Effector memory CD4-positive, alpha-beta T cell (primary cell): ENCODE measurements around the gene CGB7.

Experiments used
- DNase-seq, 3 donors: peaks; one replicate each; pipeline ENCODE4 v3.0.0-alpha.2; 2020
- H3K27ac ChIP-seq: 2 replicates; pipeline ENCODE4 v1.7.0; 2013; ENCODE audit warnings: mild to moderate bottlenecking, low read length, moderate library complexity; ENCODE audit not compliant: insufficient read depth, poor library complexity, severe bottlenecking
- H3K27me3 ChIP-seq: replicated peaks from 2 replicates; pipeline ENCODE4 v1.7.0; 2013; ENCODE audit warnings: mild to moderate bottlenecking, low read length; ENCODE audit not compliant: insufficient read depth, control insufficient read depth, poor library complexity, severe bottlenecking
- H3K36me3 ChIP-seq: 2 replicates; pipeline ENCODE4 v1.7.0; 2013; ENCODE audit warnings: mild to moderate bottlenecking, low read length, moderate library complexity; ENCODE audit not compliant: control insufficient read depth, insufficient read depth
- H3K4me1 ChIP-seq: 2 replicates; pipeline ENCODE4 v1.7.0; 2013; ENCODE audit warnings: low read length, mild to moderate bottlenecking; ENCODE audit not compliant: control insufficient read depth, insufficient read depth, poor library complexity, severe bottlenecking
- H3K4me3 ChIP-seq: 2 replicates; pipeline ENCODE4 v1.7.0; 2013; ENCODE audit warnings: low read length, low read depth, mild to moderate bottlenecking; ENCODE audit not compliant: insufficient read depth, poor library complexity, severe bottlenecking
- H3K9me3 ChIP-seq: 2 replicates; pipeline ENCODE4 v1.7.0; 2013; ENCODE audit warnings: mild to moderate bottlenecking, low read length, moderate library complexity; ENCODE audit not compliant: control insufficient read depth

The CGB7 gene

DNA sequence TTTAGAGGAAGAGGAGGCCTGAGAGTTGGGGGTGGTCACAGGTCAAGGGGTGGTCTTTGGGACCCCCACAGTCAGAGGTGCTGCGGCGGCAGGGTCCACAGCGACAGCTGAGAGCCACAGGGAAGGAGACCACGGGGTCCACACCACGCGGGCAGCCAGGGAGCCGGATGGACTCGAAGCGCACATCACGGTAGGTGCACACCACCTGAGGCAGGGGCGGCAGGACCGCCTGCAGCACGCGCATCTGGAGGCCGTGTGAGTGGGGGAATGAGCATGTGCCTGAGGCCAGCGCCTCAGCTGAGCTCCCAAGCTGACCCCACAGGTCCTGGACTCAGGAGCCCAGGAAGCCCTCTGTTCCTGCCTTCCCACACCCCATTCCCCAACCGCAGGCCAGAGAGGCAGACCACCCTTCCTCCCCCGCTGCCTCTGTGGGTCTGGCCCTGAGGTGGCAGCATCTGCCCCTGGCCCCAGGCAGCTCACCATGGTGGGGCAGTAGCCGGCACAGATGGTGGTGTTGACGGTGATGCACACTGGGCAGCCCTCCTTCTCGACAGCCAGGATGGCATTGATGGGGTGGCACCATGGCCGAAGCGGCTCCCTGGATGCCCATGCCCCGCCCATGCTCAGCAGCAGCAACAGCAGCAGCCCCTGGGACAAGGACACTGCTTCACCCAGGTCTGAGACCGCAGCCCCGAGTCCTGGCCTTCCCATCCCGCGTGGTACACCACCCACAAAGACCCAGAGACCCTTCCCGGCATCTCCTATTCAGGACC lies 41.3 kb downstream of the CGB7 start:
- no peaks in the 10 kb centered on the region for H3K9me3 ChIP-seq
- peaks cover 5% of the 10 kb centered on the region for H3K36me3 ChIP-seq
- H3K4me1 ChIP-seq, result peaks cover 13% of the 10 kb centered on the region
- H3K27ac ChIP-seq, result no peak overlapping the region
- H3K27me3 ChIP-seq, result no peaks in the 10 kb centered on the region
- DNase-seq, result no peak
- H3K4me3 ChIP-seq, result no peak overlapping the region

DNA sequence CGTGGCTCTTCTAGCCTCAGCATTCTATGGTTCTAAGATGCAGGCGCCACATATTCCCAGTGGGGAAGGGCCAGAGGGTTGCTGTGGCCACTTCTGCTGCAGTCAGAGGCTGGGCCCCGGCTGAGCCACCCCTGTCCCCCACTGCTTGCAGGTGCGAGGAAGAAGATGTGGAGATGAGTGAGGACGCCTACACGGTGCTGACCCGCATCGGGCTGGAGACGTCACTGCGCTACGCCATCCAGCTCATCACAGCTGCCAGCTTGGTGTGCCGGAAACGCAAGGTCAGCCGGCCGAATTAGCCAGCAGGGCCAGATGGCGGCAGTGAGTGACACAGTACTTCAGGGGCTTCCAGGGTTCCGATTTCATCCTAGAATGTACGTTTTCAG lies 42.7 kb downstream of the CGB7 start:
- Histone ChIP-seq H3K4me1 (peaks cover 13% of the 10 kb centered on the region), H3K27me3 (no peaks in the 10 kb centered on the region), H3K27ac (no peak overlapping the region), H3K9me3 (no peaks in the 10 kb centered on the region), H3K36me3 (peaks cover 16% of the 10 kb centered on the region), H3K4me3 (no peak overlapping the region)
- DNase-seq, result no peak

DNA sequence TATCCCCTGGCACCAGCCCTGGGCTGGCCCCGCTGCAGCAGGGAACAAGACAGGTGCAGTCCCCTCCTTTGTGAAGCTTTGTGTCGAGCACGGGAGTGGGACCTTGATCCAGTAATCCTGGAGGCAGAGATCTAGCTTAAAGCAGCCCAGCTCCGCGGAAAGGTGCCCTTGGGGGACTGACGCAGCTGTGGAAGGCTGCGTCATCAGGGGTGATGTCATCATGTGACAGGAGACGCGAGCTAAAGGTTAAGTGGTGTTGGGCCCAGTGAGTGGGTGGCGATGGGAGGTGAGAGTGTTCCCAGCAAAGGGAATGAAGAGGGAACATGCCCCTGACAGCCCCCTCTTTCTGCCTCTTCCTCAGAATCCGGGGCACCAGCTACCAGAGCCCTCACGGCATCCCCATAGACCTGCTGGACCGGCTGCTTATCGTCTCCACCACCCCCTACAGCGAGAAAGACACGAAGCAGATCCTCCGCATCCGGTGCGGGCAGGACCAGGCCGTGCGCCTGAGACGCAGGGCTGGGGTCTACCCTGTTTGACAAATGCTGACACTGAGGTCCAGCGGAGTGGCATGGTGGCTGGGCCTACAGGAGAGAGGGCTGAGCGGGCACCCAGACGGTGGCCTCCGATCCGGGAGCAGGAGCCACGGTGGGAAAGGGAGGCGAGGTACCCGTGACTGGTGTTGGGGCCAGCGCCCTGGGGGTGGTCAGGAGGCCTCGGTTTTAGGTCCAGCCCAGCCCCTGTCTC lies 43.3 kb downstream of the CGB7 start:
- Histone ChIP-seq H3K27me3 (no peaks in the 10 kb centered on the region), H3K4me1 (peaks cover 8% of the 10 kb centered on the region), H3K9me3 (no peaks in the 10 kb centered on the region), H3K4me3 (no peak overlapping the region), H3K27ac (no peak overlapping the region), H3K36me3 (peaks cover 21% of the 10 kb centered on the region)
- DNase-seq, result no peak

DNA sequence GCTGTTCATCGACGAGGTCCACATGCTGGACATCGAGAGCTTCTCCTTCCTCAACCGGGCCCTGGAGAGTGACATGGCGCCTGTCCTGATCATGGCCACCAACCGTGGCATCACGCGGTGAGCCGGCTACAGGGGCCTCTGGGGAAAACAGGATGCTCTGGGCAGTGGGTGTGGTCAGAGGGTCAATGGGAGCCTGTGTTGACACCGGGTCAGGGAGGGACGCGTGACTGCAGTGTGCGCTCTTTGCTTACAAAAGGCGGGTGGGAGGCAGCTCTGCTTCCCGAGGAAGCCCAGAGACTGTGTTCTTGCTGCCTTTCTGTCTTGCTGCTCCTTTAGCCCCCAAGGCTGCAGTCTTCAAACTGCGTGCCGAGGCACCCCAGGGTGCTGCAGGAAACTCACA lies 46.4 kb downstream of the CGB7 start:
- no peak overlapping the region for H3K27ac ChIP-seq
- no peaks in the 10 kb centered on the region for H3K27me3 ChIP-seq
- no peak for DNase-seq
- no peak overlapping the region for H3K4me3 ChIP-seq
- H3K9me3 ChIP-seq, result no peaks in the 10 kb centered on the region
- H3K4me1 ChIP-seq, result no peaks in the 10 kb centered on the region
- H3K36me3 ChIP-seq, result peaks cover 35% of the 10 kb centered on the region

DNA sequence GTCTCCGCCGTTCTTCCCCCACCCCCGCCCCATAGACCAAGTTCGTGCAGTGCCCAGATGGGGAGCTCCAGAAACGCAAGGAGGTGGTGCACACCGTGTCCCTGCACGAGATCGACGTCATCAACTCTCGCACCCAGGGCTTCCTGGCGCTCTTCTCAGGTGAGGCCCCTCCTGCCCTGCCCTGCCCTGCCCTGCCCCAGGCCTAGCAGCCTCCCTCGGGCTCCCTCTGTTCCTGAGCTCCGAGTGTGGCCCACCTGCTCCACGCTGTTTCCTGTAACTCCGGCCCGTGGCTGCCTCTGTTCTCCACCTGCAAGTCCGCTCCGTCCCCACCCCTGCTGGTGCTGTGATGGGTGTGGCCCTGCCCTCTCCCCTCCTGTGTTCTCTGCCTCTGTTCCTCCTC lies 47.1 kb downstream of the CGB7 start:
- Histone ChIP-seq H3K9me3 (no peaks in the 10 kb centered on the region), H3K36me3 (peaks cover 37% of the 10 kb centered on the region), H3K27me3 (no peaks in the 10 kb centered on the region), H3K4me3 (no peak overlapping the region), H3K4me1 (no peaks in the 10 kb centered on the region), H3K27ac (no peak overlapping the region)
- no peak for DNase-seq

DNA sequence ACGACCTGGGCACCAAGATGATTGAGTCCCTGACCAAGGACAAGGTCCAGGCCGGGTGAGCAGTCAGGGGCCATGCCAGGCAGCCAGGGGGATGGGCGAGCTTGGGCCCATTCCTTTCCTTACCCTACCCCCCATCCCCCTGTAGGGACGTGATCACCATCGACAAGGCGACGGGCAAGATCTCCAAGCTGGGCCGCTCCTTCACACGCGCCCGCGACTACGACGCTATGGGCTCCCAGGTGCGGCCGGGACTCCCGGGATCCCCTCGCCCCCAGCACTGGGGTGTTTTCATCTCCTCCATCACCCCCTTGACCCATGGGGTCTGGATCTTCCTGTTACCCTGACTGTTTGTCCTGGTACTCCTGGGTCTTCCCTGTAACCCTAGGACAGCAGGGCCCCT lies 47.7 kb downstream of the CGB7 start:
- Histone ChIP-seq H3K36me3 (peaks cover 43% of the 10 kb centered on the region), H3K4me3 (no peak overlapping the region), H3K27me3 (no peaks in the 10 kb centered on the region), H3K4me1 (no peaks in the 10 kb centered on the region), H3K27ac (no peak overlapping the region), H3K9me3 (no peaks in the 10 kb centered on the region)
- no peak for DNase-seq

DNA sequence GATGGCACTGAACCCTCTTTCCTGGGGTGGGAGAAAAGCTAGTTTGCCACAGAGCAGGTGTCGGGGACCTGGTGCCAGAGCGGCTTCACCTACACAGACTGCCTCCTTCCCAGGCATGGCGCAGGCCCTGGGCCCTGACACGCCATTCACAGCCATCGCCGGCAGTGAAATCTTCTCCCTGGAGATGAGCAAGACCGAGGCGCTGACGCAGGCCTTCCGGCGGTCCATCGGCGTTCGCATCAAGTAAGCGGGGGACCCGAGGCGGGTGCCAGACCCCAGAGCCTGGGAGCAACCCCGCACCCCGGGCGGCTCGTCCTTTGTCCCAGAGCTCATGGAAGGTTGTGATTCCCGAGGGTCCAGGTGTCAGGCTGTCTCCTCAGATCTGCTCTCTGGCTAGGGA lies 50.6 kb downstream of the CGB7 start:
- Histone ChIP-seq H3K9me3 (no peaks in the 10 kb centered on the region), H3K36me3 (peaks cover 58% of the 10 kb centered on the region), H3K27me3 (no peaks in the 10 kb centered on the region), H3K27ac (no peak overlapping the region), H3K4me3 (no peak overlapping the region), H3K4me1 (no peaks in the 10 kb centered on the region)
- no peak for DNase-seq

DNA sequence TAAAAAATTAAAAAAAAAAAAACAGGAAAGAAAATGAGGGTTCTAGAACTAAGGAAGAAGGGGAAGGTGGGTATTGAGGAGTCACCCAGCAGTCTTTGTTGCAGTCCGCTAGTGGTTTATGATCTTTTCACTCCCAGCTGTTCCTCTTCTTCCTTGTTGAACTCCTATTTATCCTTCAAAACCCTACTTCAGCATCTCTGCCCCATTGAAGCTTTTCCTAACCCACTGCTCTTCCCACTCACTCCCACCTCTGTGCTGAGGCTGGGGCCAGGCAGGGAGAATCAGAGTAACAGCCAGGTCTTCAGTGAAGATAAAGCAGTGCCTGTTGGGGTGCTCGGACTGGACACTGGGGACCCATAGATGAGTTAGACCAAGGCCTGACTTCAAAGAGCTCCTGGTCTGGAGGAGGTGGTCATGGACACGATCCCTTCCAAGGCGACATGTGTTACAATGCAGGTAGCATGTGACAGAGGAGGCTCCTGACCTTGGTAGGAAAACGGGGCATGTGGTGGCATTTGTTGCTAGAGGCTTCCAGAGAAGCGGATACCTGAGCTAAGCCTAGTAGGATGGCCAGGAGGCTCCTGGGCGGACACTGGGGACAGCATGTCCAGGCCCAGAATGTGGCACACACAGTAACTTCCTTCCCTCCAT lies 52.5 kb downstream of the CGB7 start:
- no peak for DNase-seq
- Histone ChIP-seq H3K9me3 (no peaks in the 10 kb centered on the region), H3K27ac (no peak overlapping the region), H3K36me3 (peaks cover 48% of the 10 kb centered on the region), H3K4me1 (no peaks in the 10 kb centered on the region), H3K27me3 (no peaks in the 10 kb centered on the region), H3K4me3 (no peak overlapping the region)
